Measurements from ENCODE around the gene TUBGCP2. TPM values are rescaled to one million over a fixed set of nuclear protein-coding genes. Genes with fewer than 3 reads are reported as not detected.
A peak's percentile ranks its signal among the peaks of the same experiment; 100 is the strongest.

Gene TUBGCP2
- total RNA-seq, 1 donor = 66.9 TPM

- no peak for DNase-seq (ENCODE audit: low read depth)
- no peak for TF ChIP-seq CTCF (IDR thresholded peaks at IDR 0.05; ENCODE audit: insufficient read depth, low read depth, low read length)
These were observed 65.1 kb downstream of the TUBGCP2 start for GRCh38 chr10:133243593-133243992.

GRCh38 chr10:133242611-133243356, 65.9 kb downstream of the TUBGCP2 start:
- no peak for TF ChIP-seq CTCF (IDR thresholded peaks at IDR 0.05; ENCODE audit: insufficient read depth, low read depth, low read length)
- peak; percentile 12 for DNase-seq (ENCODE audit: low read depth)
- no peak overlapping the region for H3K4me3 ChIP-seq (ENCODE audit: low read depth, low read length)

More at GRCh38 chr10:133243593-133243992, 65.1 kb downstream of the TUBGCP2 start:
- no peak overlapping the region for H3K4me3 ChIP-seq (ENCODE audit: low read depth, low read length)

GRCh38 chr10:133241501-133242205, 67.0 kb downstream of the TUBGCP2 start:
- no peak for DNase-seq (ENCODE audit: low read depth)
- TF ChIP-seq CTCF (IDR thresholded peaks at IDR 0.05; ENCODE audit: insufficient read depth, low read depth, low read length) = no peak
- no peak overlapping the region for H3K4me3 ChIP-seq (ENCODE audit: low read depth, low read length)

- no peak overlapping the region for H3K4me3 ChIP-seq (ENCODE audit: low read depth, low read length)
- DNase-seq (ENCODE audit: low read depth) = no peak
- TF ChIP-seq CTCF (IDR thresholded peaks at IDR 0.05; ENCODE audit: insufficient read depth, low read depth, low read length) = no peak
These were observed 68.7 kb downstream of the TUBGCP2 start for GRCh38 chr10:133239990-133240389.

- DNase-seq (ENCODE audit: low read depth) = no peak
- TF ChIP-seq CTCF (IDR thresholded peaks at IDR 0.05; ENCODE audit: insufficient read depth, low read depth, low read length) = no peak
- no peak overlapping the region for H3K4me3 ChIP-seq (ENCODE audit: low read depth, low read length)
These were observed 70.2 kb downstream of the TUBGCP2 start for GRCh38 chr10:133238466-133238804.

GRCh38 chr10:133237588-133238465, 70.8 kb downstream of the TUBGCP2 start, which contains the start of gene VENTX:
VENTX (plus strand) TSS chr10:133237855; CDS start chr10:133237915, 60 bp downstream.
- H3K4me3 ChIP-seq (ENCODE audit: low read depth, low read length) = no peak within 1 kb of the TSS
- TF ChIP-seq CTCF (IDR thresholded peaks at IDR 0.05; ENCODE audit: insufficient read depth, low read depth, low read length) = no peak
- no peak for DNase-seq (ENCODE audit: low read depth)
